ENCODE data around the gene TAF1B. TPM values are rescaled to one million over a fixed set of nuclear protein-coding genes. Genes with fewer than 3 reads are reported as not detected.

TAF1B gene
- total RNA-seq, 1 experiment from 2014 or later = 29.9 TPM

- H3K56ac ChIP-seq (ENCODE audit: insufficient read length, low read depth, low read length) = no peak overlapping the region
- H3K27me3 ChIP-seq (ENCODE audit: insufficient read depth, low read length) = no peaks in the 10 kb centered on the region
- H2BK15ac ChIP-seq (ENCODE audit: low read depth, low read length) = no peak overlapping the region
- H4K8ac ChIP-seq (replicated peaks; ENCODE audit: insufficient read length, low read depth, low read length) = no peak overlapping the region
- H3K27ac Mint-ChIP-seq = no peak overlapping the region
- no peaks in the 10 kb centered on the region for H3K9me3 ChIP-seq (ENCODE audit: control insufficient read depth, low read depth, low read length)
- H2AFZ ChIP-seq (ENCODE audit: low read length) = no peak overlapping the region
- no peak overlapping the region for H3K18ac ChIP-seq (ENCODE audit: insufficient read length, low read depth, low read length)
- no peaks in the 10 kb centered on the region for H3K4me1 ChIP-seq (ENCODE audit: insufficient read depth, low read length)
- H3K14ac ChIP-seq (ENCODE audit: insufficient read depth, low read length) = no peak overlapping the region
- no peak overlapping the region for H3K27ac ChIP-seq (ENCODE audit: insufficient read length, low read depth, low read length)
- no peak for DNase-seq
- H3K23ac ChIP-seq (ENCODE audit: insufficient read length, low read depth, low read length) = no peak overlapping the region
- H2BK20ac ChIP-seq (ENCODE audit: low read depth, low read length, poor library complexity, severe bottlenecking) = no peak overlapping the region
- WGBS (ENCODE audit: extremely low coverage, insufficient read length, low lambda C conversion rate) = no CpG with 5 or more reads among the region's 1 CpG
- H3K4me2 ChIP-seq (ENCODE audit: insufficient read depth, insufficient read length, low read length) = no peak overlapping the region
- no peaks in the 10 kb centered on the region for H3K79me2 ChIP-seq (ENCODE audit: insufficient read depth, low read length)
- no peak overlapping the region for H2AK5ac ChIP-seq (ENCODE audit: insufficient read length, low read length)
- no peak overlapping the region for H2BK12ac ChIP-seq (ENCODE audit: insufficient read length, low read depth, low read length)
- H3K36me3 Mint-ChIP-seq (ENCODE audit: insufficient read depth in 1 of 3, low read depth in 3 of 3) = peaks cover 0 to 9% (median 7%) of the 10 kb centered on the region in 3 experiments; a peak in 2 of 7 replicates
- TF ChIP-seq CTCF (conservative IDR thresholded peaks at IDR 0.05) = no peak
- H2BK5ac ChIP-seq (ENCODE audit: insufficient read length, low read length) = no peak overlapping the region
- H4K91ac ChIP-seq (ENCODE audit: insufficient read length, low read depth, low read length) = no peak overlapping the region
- H4K20me1 ChIP-seq (ENCODE audit: control insufficient read depth, insufficient read depth, insufficient read length) = no peaks in the 10 kb centered on the region
- no peaks in the 10 kb centered on the region for H3K27me3 Mint-ChIP-seq (ENCODE audit: low read depth)
- H3K4ac ChIP-seq (ENCODE audit: low read depth, low read length) = no peak overlapping the region
- no peaks in the 10 kb centered on the region for H3K9me3 Mint-ChIP-seq
- H4K5ac ChIP-seq (ENCODE audit: insufficient read length, low read depth, low read length) = no peak overlapping the region
- H3K9ac ChIP-seq (ENCODE audit: extremely low read depth, insufficient read length, low read length) = no peak overlapping the region
- H3K79me1 ChIP-seq (ENCODE audit: insufficient read depth, low read depth, low read length, poor library complexity, severe bottlenecking) = no peaks in the 10 kb centered on the region
- no peak overlapping the region for H3T11ph ChIP-seq (ENCODE audit: low read length)
- H3K4me3 Mint-ChIP-seq = no peak overlapping the region
- H2BK120ac ChIP-seq (ENCODE audit: low read depth, low read length, poor library complexity, severe bottlenecking) = no peak overlapping the region
- no peaks in the 10 kb centered on the region for H3K23me2 ChIP-seq (ENCODE audit: insufficient read length, low read depth, low read length, poor library complexity, severe bottlenecking)
- peaks cover 3% of the 10 kb centered on the region in 2 experiments for H3K4me1 Mint-ChIP-seq
These were observed 62.1 kb downstream of the TAF1B start for GRCh38 chr2:9905413-9905812.
